Caco-2 (cell line): Measurements from ENCODE around the gene ANKLE2. TPM values are rescaled to one million over a fixed set of nuclear protein-coding genes. Genes with fewer than 3 reads are reported as not detected.

ENCODE experiments used
- BruUV-seq: library from RNA; stranded (reverse); fragments of 400-500 nt; replicated peaks from 2 replicates; lab custom pipeline; 2021; lab: Mats Ljungman, UMichigan
- CTCF ChIA-PET: fragments of 300-600 bp; sonication (Branson Sonifier 250); formaldehyde crosslinking; loops from one replicate; lab custom pipeline; 2022; ENCODE audit warnings: antibody characterized with exemption; lab: Charles Lee
- POLR2A ChIA-PET: fragments of 300-600 bp; sonication (Branson Sonifier 250); formaldehyde crosslinking; loops from one replicate; lab custom pipeline; 2022; ENCODE audit warnings: antibody characterized with exemption; lab: Charles Lee
- DNase-seq, 2 experiments: peaks; one replicate each; pipeline versions ENCODE4 v3.0.0 to v3.0.0-alpha.2; 2020 to 2022
- H3K27me3 ChIP-seq: replicated peaks from 2 replicates; pipeline ENCODE4 v1.6.0; 2011; ENCODE audit warnings: low read length; ENCODE audit not compliant: control insufficient read depth, insufficient read depth
- H3K36me3 ChIP-seq: 2 replicates; pipeline ENCODE4 v1.5.1; 2011; ENCODE audit warnings: low read length; ENCODE audit not compliant: control insufficient read depth, insufficient read depth
- H3K4me1 ChIP-seq: fragments of 250-450 bp; sonication (Bioruptor Pico); 2 replicates; pipeline ENCODE4 v1.5.1; 2020; ENCODE audit warnings: mild to moderate bottlenecking
- H3K4me3 ChIP-seq: 2 replicates; pipeline ENCODE4 v1.5.1; 2011; ENCODE audit warnings: low read depth, mild to moderate bottlenecking, control low read depth, low read length
- H3K9me3 ChIP-seq: fragments of 250-450 bp; sonication (Bioruptor Pico); 2 replicates; pipeline ENCODE4 v1.5.1; 2020; ENCODE audit warnings: mild to moderate bottlenecking, moderate library complexity
- H3K27ac Mint-ChIP-seq: one replicate; pipeline ENCODE4 v1.8.0; 2022; ENCODE audit warnings: mixed read lengths; ENCODE audit not compliant: unreplicated experiment
- H3K27me3 Mint-ChIP-seq: one replicate; pipeline ENCODE4 v1.8.0; 2022; ENCODE audit warnings: mixed read lengths; ENCODE audit not compliant: insufficient read depth, unreplicated experiment
- H3K36me3 Mint-ChIP-seq: one replicate; pipeline ENCODE4 v1.8.0; 2022; ENCODE audit warnings: mild to moderate bottlenecking, mixed read lengths; ENCODE audit not compliant: insufficient read depth, unreplicated experiment
- H3K4me1 Mint-ChIP-seq: one replicate; pipeline ENCODE4 v1.8.0; 2022; ENCODE audit warnings: low read depth, mixed read lengths; ENCODE audit not compliant: unreplicated experiment
- H3K4me3 Mint-ChIP-seq: one replicate; pipeline ENCODE4 v1.8.0; 2022; ENCODE audit warnings: mild to moderate bottlenecking, moderate library complexity, mixed read lengths; ENCODE audit not compliant: unreplicated experiment
- H3K9me3 Mint-ChIP-seq: one replicate; pipeline ENCODE4 v1.8.0; 2022; ENCODE audit warnings: mixed read lengths; ENCODE audit not compliant: unreplicated experiment
- intact Hi-C: fragments of 100-400 bp; cut with micrococcal nuclease; formaldehyde crosslinking; loops from one replicate; pipeline ENCODE4 v1.10.0; 2022; ENCODE audit not compliant: unreplicated experiment
- total RNA-seq: library from RNA; stranded (reverse); gene quantifications from 2 replicates; pipeline ENCODE4 v1.2.3, GENCODE V29; 2022
- TF ChIP-seq, protein P1 (sequence below), 2 experiments: fragments of 200-600 bp in 1 of 2; IDR thresholded peaks; 1 replicate in 1 of 2; 2 replicates in 1 of 2; pipeline versions ENCODE4 v1.5.1 to v1.8.0; 2011 to 2022; ENCODE audit warnings: antibody characterized with exemption in 1 of 2, control low read depth in 1 of 2, inconsistent platforms in 1 of 2, low read depth in 1 of 2, low read length in 1 of 2, mild to moderate bottlenecking in 1 of 2, moderate library complexity in 1 of 2; ENCODE audit not compliant: insufficient read depth in 1 of 2, severe bottlenecking in 1 of 2, unreplicated experiment in 1 of 2

ANKLE2 gene
- total RNA-seq, 1 experiment from 2014 or later = 80.8 TPM

DNA sequence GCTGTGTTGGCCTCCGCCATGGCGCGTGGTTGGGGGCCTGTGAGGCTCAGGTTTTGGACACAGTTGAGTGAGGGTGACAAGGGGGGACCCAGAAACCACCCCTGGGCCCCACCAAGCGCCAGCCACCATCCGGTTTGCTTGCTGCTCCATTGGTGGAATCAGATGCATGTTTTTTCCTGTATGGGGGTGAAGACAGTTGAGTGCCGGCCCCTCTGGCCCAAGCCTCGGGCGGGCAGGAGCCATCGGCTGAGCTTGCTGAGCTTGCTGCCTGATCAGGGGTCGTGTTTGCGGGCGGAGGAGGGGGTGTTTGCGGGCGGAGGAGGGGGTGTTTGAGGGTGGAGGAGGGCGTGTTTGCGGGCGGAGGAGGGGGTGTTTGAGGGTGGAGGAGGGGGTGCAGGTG, 44.6 kb downstream of the ANKLE2 start:
- H3K4me1 ChIP-seq = no peaks in the 10 kb centered on the region
- H3K27ac Mint-ChIP-seq = no peak overlapping the region
- no peak overlapping the region for H3K4me3 Mint-ChIP-seq
- BruUV-seq = no TSS peak
- no peaks in the 10 kb centered on the region for H3K9me3 ChIP-seq
- no peaks in the 10 kb centered on the region for H3K27me3 Mint-ChIP-seq
- DNase-seq = no peak
- H3K36me3 Mint-ChIP-seq = peaks cover 92% of the 10 kb centered on the region
- ChIA-PET POLR2A (no interaction called here), CTCF (no interaction called here)
- no peaks in the 10 kb centered on the region for H3K9me3 Mint-ChIP-seq
- no peaks in the 10 kb centered on the region; the same call in 1 of the 2 replicates for H3K36me3 ChIP-seq
- H3K27me3 ChIP-seq = no peaks in the 10 kb centered on the region
- intact Hi-C loops = no loop called here
- no peaks in the 10 kb centered on the region for H3K4me1 Mint-ChIP-seq
- no peak overlapping the region for H3K4me3 ChIP-seq
- TF ChIP-seq, protein P1, sequence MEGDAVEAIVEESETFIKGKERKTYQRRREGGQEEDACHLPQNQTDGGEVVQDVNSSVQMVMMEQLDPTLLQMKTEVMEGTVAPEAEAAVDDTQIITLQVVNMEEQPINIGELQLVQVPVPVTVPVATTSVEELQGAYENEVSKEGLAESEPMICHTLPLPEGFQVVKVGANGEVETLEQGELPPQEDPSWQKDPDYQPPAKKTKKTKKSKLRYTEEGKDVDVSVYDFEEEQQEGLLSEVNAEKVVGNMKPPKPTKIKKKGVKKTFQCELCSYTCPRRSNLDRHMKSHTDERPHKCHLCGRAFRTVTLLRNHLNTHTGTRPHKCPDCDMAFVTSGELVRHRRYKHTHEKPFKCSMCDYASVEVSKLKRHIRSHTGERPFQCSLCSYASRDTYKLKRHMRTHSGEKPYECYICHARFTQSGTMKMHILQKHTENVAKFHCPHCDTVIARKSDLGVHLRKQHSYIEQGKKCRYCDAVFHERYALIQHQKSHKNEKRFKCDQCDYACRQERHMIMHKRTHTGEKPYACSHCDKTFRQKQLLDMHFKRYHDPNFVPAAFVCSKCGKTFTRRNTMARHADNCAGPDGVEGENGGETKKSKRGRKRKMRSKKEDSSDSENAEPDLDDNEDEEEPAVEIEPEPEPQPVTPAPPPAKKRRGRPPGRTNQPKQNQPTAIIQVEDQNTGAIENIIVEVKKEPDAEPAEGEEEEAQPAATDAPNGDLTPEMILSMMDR (IDR thresholded peaks at IDR 0.05; ENCODE audit: insufficient read depth in 1 of 2, low read depth in 1 of 2, low read length in 1 of 2, severe bottlenecking in 1 of 2, unreplicated experiment in 1 of 2) = no peak

DNA sequence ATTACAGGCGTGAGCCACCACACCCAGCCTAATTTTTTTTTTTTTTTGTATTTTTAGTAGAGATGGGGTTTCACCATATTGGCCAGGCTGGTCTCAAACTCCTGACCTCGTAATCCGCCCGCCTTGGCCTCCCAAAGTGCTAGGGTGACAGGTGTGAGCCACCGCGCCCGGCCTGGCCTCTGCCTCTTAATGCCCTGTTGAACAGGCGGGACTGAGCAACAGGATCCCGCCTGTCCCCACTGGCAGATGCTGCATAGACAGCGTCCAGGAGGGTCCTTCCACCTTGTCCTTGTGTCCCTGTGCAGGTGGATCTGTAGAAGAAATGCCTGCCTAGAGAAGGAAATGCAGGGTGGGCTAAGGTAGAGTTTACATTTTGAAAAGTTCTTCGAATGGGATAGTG, 45.3 kb downstream of the ANKLE2 start:
- H3K27me3 Mint-ChIP-seq = no peaks in the 10 kb centered on the region
- TF ChIP-seq, protein P1 (IDR thresholded peaks at IDR 0.05; ENCODE audit: insufficient read depth in 1 of 2, low read depth in 1 of 2, low read length in 1 of 2, severe bottlenecking in 1 of 2, unreplicated experiment in 1 of 2) = no peak
- no peaks in the 10 kb centered on the region for H3K27me3 ChIP-seq
- H3K4me1 ChIP-seq = no peaks in the 10 kb centered on the region
- BruUV-seq = no TSS peak
- H3K36me3 Mint-ChIP-seq = peaks cover 85% of the 10 kb centered on the region
- CTCF ChIA-PET = no interaction called here
- intact Hi-C loops = no loop called here
- no peaks in the 10 kb centered on the region for H3K4me1 Mint-ChIP-seq
- no peak overlapping the region for H3K4me3 ChIP-seq
- DNase-seq = no peak
- no peak overlapping the region for H3K4me3 Mint-ChIP-seq
- H3K27ac Mint-ChIP-seq = no peak overlapping the region
- no peaks in the 10 kb centered on the region for H3K9me3 ChIP-seq
- POLR2A ChIA-PET = no interaction called here
- no peaks in the 10 kb centered on the region for H3K9me3 Mint-ChIP-seq
- H3K36me3 ChIP-seq = no peaks in the 10 kb centered on the region; the same call in 1 of the 2 replicates

DNA sequence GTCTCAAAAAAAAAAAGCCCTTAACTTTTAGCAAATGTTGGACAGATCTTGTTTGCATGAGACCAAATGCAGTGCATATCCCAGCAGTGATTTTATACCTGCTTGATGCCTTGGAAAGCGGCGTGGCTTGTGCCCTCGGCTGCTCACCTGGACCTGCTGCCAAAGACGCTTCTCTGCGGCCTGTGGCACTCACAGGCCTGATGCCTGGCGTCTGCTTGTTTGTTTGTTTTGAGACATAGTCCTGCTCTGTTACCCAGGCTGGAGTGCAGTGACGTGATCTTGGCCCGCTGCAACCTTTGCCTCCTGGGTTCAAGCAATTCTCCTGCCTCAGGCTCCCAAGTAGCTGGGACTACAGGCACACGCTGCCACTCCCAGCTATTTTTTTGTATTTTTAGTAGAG, 45.8 kb downstream of the ANKLE2 start:
- Mint-ChIP-seq H3K27me3 (no peaks in the 10 kb centered on the region), H3K4me1 (no peaks in the 10 kb centered on the region), H3K27ac (no peak overlapping the region), H3K36me3 (peaks cover 80% of the 10 kb centered on the region), H3K4me3 (no peak overlapping the region), H3K9me3 (no peaks in the 10 kb centered on the region)
- Histone ChIP-seq H3K9me3 (no peaks in the 10 kb centered on the region), H3K4me1 (no peaks in the 10 kb centered on the region), H3K36me3 (no peaks in the 10 kb centered on the region; the same call in 1 of the 2 replicates), H3K4me3 (no peak overlapping the region), H3K27me3 (no peaks in the 10 kb centered on the region)
- POLR2A ChIA-PET = interaction anchor here (0.8 kb wide), 1 partner anchor 155 kb away, joined by 3 read pairs; no protein-coding TSS in a partner anchor
- CTCF ChIA-PET = no interaction called here
- BruUV-seq = no TSS peak
- TF ChIP-seq, protein P1 (IDR thresholded peaks at IDR 0.05; ENCODE audit: insufficient read depth in 1 of 2, low read depth in 1 of 2, low read length in 1 of 2, severe bottlenecking in 1 of 2, unreplicated experiment in 1 of 2) = no peak
- intact Hi-C loops = no loop called here
- DNase-seq = no peak
